H9 (cell line): ENCODE results near the gene TTN. TPM values are rescaled to one million over a fixed set of nuclear protein-coding genes. Genes with fewer than 3 reads are reported as not detected.

Experiments
- DNase-seq: peaks from one replicate; pipeline ENCODE4 v3.0.0-alpha.2; 2017
- H2AFZ ChIP-seq: one replicate; pipeline ENCODE4 v1.6.1; 2013; ENCODE audit warnings: mild to moderate bottlenecking, low read length, control low read depth, moderate library complexity
- H2AK5ac ChIP-seq: 2 replicates; pipeline ENCODE4 v1.6.1; 2013; ENCODE audit warnings: low read length, control low read depth, mixed read lengths; ENCODE audit not compliant: insufficient read length
- H2BK120ac ChIP-seq: one replicate; pipeline ENCODE4 v1.6.1; 2013; ENCODE audit warnings: low read depth, mild to moderate bottlenecking, low read length, control low read depth, inconsistent platforms; ENCODE audit not compliant: poor library complexity, severe bottlenecking
- H2BK12ac ChIP-seq: 2 replicates; pipeline ENCODE4 v1.6.1; 2013; ENCODE audit warnings: low read length, control low read depth, mixed read lengths, low read depth; ENCODE audit not compliant: insufficient read length
- H2BK15ac ChIP-seq: 2 replicates; pipeline ENCODE4 v1.6.1; 2013; ENCODE audit warnings: low read depth, low read length, control low read depth
- H2BK20ac ChIP-seq: one replicate; pipeline ENCODE4 v1.6.1; 2013; ENCODE audit warnings: low read depth, mild to moderate bottlenecking, low read length, control low read depth, inconsistent platforms; ENCODE audit not compliant: poor library complexity, severe bottlenecking
- H2BK5ac ChIP-seq: 2 replicates; pipeline ENCODE4 v1.6.1; 2013; ENCODE audit warnings: low read length, control low read depth, mixed read lengths; ENCODE audit not compliant: insufficient read length
- H3K14ac ChIP-seq: 2 replicates; pipeline ENCODE4 v1.6.1; 2013; ENCODE audit warnings: low read length, control low read depth; ENCODE audit not compliant: insufficient read depth
- H3K18ac ChIP-seq: 2 replicates; pipeline ENCODE4 v1.6.1; 2013; ENCODE audit warnings: low read depth, mild to moderate bottlenecking, mixed read lengths, low read length, control low read depth; ENCODE audit not compliant: insufficient read length
- H3K23ac ChIP-seq: 2 replicates; pipeline ENCODE4 v1.6.1; 2013; ENCODE audit warnings: low read length, control low read depth, mixed read lengths, low read depth; ENCODE audit not compliant: insufficient read length
- H3K23me2 ChIP-seq: 2 replicates; pipeline ENCODE4 v1.6.1; 2013; ENCODE audit warnings: low read depth, mild to moderate bottlenecking, mixed read lengths, low read length, control low read depth; ENCODE audit not compliant: insufficient read length, poor library complexity, severe bottlenecking
- H3K27ac ChIP-seq: 2 replicates; pipeline ENCODE4 v1.5.1; 2013; ENCODE audit warnings: low read length, control low read depth, mixed read lengths, low read depth; ENCODE audit not compliant: insufficient read length
- H3K27me3 ChIP-seq: 2 replicates; pipeline ENCODE4 v1.6.1; 2013; ENCODE audit warnings: low read length, control low read depth, inconsistent platforms; ENCODE audit not compliant: insufficient read depth
- H3K4ac ChIP-seq: 2 replicates; pipeline ENCODE4 v1.6.1; 2013; ENCODE audit warnings: low read depth, mild to moderate bottlenecking, control low read depth, inconsistent platforms, low read length, moderate library complexity
- H3K4me1 ChIP-seq: 2 replicates; pipeline ENCODE4 v1.6.1; 2013; ENCODE audit warnings: low read length, control low read depth, inconsistent platforms; ENCODE audit not compliant: insufficient read depth
- H3K4me2 ChIP-seq: 2 replicates; pipeline ENCODE4 v1.6.1; 2013; ENCODE audit warnings: low read length, control low read depth, mixed read lengths; ENCODE audit not compliant: insufficient read length, insufficient read depth
- H3K56ac ChIP-seq: 2 replicates; pipeline ENCODE4 v1.6.1; 2013; ENCODE audit warnings: low read depth, mild to moderate bottlenecking, mixed read lengths, low read length, control low read depth; ENCODE audit not compliant: insufficient read length
- H3K79me1 ChIP-seq: 2 replicates; pipeline ENCODE4 v1.6.1; 2013; ENCODE audit warnings: low read depth, mild to moderate bottlenecking, moderate library complexity, low read length, control low read depth, inconsistent platforms; ENCODE audit not compliant: insufficient read depth, poor library complexity, severe bottlenecking
- H3K79me2 ChIP-seq: 2 replicates; pipeline ENCODE4 v1.6.1; 2013; ENCODE audit warnings: low read length, control low read depth, inconsistent platforms; ENCODE audit not compliant: insufficient read depth
- H3K9ac ChIP-seq: 2 replicates; pipeline ENCODE4 v1.6.1; 2013; ENCODE audit warnings: low read length, control low read depth, mixed read lengths; ENCODE audit not compliant: insufficient read length; ENCODE audit errors: extremely low read depth
- H3K9me3 ChIP-seq: one replicate; pipeline ENCODE4 v1.6.1; 2013; ENCODE audit warnings: low read depth, low read length, inconsistent platforms; ENCODE audit not compliant: control insufficient read depth
- H3T11ph ChIP-seq: one replicate; pipeline ENCODE4 v1.6.1; 2013; ENCODE audit warnings: mild to moderate bottlenecking, low read length, control low read depth, inconsistent platforms
- H4K20me1 ChIP-seq: one replicate; pipeline ENCODE4 v1.6.1; 2013; ENCODE audit not compliant: control insufficient read depth, insufficient read length, insufficient read depth
- H4K5ac ChIP-seq: 2 replicates; pipeline ENCODE4 v1.6.1; 2013; ENCODE audit warnings: low read depth, mild to moderate bottlenecking, mixed read lengths, low read length, control low read depth; ENCODE audit not compliant: insufficient read length
- H4K8ac ChIP-seq: replicated peaks from 2 replicates; pipeline ENCODE4 v1.6.1; 2013; ENCODE audit warnings: low read length, control low read depth, mixed read lengths, low read depth; ENCODE audit not compliant: insufficient read length
- H4K91ac ChIP-seq: 2 replicates; pipeline ENCODE4 v1.6.1; 2013; ENCODE audit warnings: low read depth, mild to moderate bottlenecking, moderate library complexity, mixed read lengths, low read length, control low read depth; ENCODE audit not compliant: insufficient read length
- H3K27ac Mint-ChIP-seq, 3 experiments: 2 replicates in 2 of 3; 3 replicates in 1 of 3; pipeline ENCODE4 v1.8.0; 2020 to 2021; ENCODE audit warnings: mixed read lengths in 3 of 3, mild to moderate bottlenecking in 1 of 3, moderate library complexity in 1 of 3
- H3K27me3 Mint-ChIP-seq: 2 replicates; pipeline ENCODE4 v1.8.0; 2021; ENCODE audit warnings: low read depth, mild to moderate bottlenecking, moderate library complexity, mixed read lengths
- H3K36me3 Mint-ChIP-seq, 3 experiments: 2 replicates in 2 of 3; 3 replicates in 1 of 3; pipeline ENCODE4 v1.8.0; 2020 to 2021; ENCODE audit warnings: low read depth in 3 of 3, mixed read lengths in 3 of 3; ENCODE audit not compliant: insufficient read depth in 1 of 3
- H3K4me1 Mint-ChIP-seq, 2 experiments: 2 replicates each; pipeline ENCODE4 v1.8.0; 2020; ENCODE audit warnings: mixed read lengths in 2 of 2
- H3K4me3 Mint-ChIP-seq, 2 experiments: 2 replicates in 1 of 2; 3 replicates in 1 of 2; pipeline ENCODE4 v1.8.0; 2020 to 2021; ENCODE audit warnings: mild to moderate bottlenecking in 2 of 2, mixed read lengths in 2 of 2, moderate library complexity in 1 of 2
- H3K9me3 Mint-ChIP-seq, 2 experiments: 2 replicates in 1 of 2; 3 replicates in 1 of 2; pipeline ENCODE4 v1.8.0; 2020; ENCODE audit warnings: mild to moderate bottlenecking in 2 of 2, mixed read lengths in 2 of 2, moderate library complexity in 1 of 2
- WGBS: extraction: QIAGEN DNeasy Blood & Tissue Kit; methylation state at CpG from one replicate; pipeline ENCODE4 v1.1.7; 2013; ENCODE audit warnings: missing lambda C conversion rate, low lambda C conversion rate, mixed read lengths; ENCODE audit not compliant: insufficient read length; ENCODE audit errors: extremely low coverage; 5-methylcytosine and 5-hydroxymethylcytosine counted together
- total RNA-seq: library from RNA; stranded (reverse); gene quantifications from 2 replicates; pipeline ENCODE4 v1.2.1, GENCODE V29; 2021
- TF ChIP-seq, protein P1 (sequence below): fragments of 200-600 bp; sonication (generic); conservative IDR thresholded peaks from 3 replicates; pipeline ENCODE4 v1.8.0; 2021; ENCODE audit warnings: antibody characterized with exemption, mild to moderate bottlenecking

TTN gene
- total RNA-seq, 1 experiment from 2014 or later: 0.70 TPM

GRCh38 chr2:178787155-178787554, 20.1 kb downstream of the TTN start:
- no peak overlapping the region for H4K8ac ChIP-seq
- no peak overlapping the region for H2BK20ac ChIP-seq
- Mint-ChIP-seq H3K27ac (no peak overlapping the region), H3K4me3 (no peak overlapping the region), H3K27me3 (no peaks in the 10 kb centered on the region), H3K36me3 (no peaks in the 10 kb centered on the region), H3K4me1 (peaks cover 5 to 7% of the 10 kb centered on the region in 2 experiments; a peak in 3 of 4 replicates), H3K9me3 (no peaks in the 10 kb centered on the region)
- H3K18ac ChIP-seq: no peak overlapping the region
- H2BK120ac ChIP-seq: no peak overlapping the region
- no peak overlapping the region for H3K9ac ChIP-seq
- no peak overlapping the region for H2BK5ac ChIP-seq
- no peaks in the 10 kb centered on the region for H3K23me2 ChIP-seq
- no peak overlapping the region for H2AFZ ChIP-seq
- H3K27ac ChIP-seq: no peak overlapping the region
- no peak overlapping the region for H2AK5ac ChIP-seq
- no peaks in the 10 kb centered on the region for H3K79me2 ChIP-seq
- TF ChIP-seq, protein P1, sequence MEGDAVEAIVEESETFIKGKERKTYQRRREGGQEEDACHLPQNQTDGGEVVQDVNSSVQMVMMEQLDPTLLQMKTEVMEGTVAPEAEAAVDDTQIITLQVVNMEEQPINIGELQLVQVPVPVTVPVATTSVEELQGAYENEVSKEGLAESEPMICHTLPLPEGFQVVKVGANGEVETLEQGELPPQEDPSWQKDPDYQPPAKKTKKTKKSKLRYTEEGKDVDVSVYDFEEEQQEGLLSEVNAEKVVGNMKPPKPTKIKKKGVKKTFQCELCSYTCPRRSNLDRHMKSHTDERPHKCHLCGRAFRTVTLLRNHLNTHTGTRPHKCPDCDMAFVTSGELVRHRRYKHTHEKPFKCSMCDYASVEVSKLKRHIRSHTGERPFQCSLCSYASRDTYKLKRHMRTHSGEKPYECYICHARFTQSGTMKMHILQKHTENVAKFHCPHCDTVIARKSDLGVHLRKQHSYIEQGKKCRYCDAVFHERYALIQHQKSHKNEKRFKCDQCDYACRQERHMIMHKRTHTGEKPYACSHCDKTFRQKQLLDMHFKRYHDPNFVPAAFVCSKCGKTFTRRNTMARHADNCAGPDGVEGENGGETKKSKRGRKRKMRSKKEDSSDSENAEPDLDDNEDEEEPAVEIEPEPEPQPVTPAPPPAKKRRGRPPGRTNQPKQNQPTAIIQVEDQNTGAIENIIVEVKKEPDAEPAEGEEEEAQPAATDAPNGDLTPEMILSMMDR: no peak
- H3K14ac ChIP-seq: no peak overlapping the region
- no peak overlapping the region for H3T11ph ChIP-seq
- no peaks in the 10 kb centered on the region for H3K9me3 ChIP-seq
- no peak for DNase-seq
- no peaks in the 10 kb centered on the region for H4K20me1 ChIP-seq
- H4K91ac ChIP-seq: no peak overlapping the region
- H3K4me1 ChIP-seq: peaks cover 5% of the 10 kb centered on the region; the same call in 1 of the 2 replicates
- no peaks in the 10 kb centered on the region for H3K79me1 ChIP-seq
- no peak overlapping the region for H3K4me2 ChIP-seq
- no peaks in the 10 kb centered on the region for H3K27me3 ChIP-seq
- H3K4ac ChIP-seq: no peak overlapping the region
- no CpG with 5 or more reads among the region's 2 CpGs for WGBS
- H4K5ac ChIP-seq: no peak overlapping the region
- no peak overlapping the region for H2BK12ac ChIP-seq
- H3K56ac ChIP-seq: no peak overlapping the region
- H3K23ac ChIP-seq: no peak overlapping the region
- H2BK15ac ChIP-seq: no peak overlapping the region
